ENCODE data around the gene DDX24. TPM values are rescaled to one million over a fixed set of nuclear protein-coding genes. Genes with fewer than 3 reads are reported as not detected.

The DDX24 gene
- polyA plus RNA-seq, 2 of the 4 experiments (the other 2 are of a cell fraction), result 121 to 161 TPM

DNA sequence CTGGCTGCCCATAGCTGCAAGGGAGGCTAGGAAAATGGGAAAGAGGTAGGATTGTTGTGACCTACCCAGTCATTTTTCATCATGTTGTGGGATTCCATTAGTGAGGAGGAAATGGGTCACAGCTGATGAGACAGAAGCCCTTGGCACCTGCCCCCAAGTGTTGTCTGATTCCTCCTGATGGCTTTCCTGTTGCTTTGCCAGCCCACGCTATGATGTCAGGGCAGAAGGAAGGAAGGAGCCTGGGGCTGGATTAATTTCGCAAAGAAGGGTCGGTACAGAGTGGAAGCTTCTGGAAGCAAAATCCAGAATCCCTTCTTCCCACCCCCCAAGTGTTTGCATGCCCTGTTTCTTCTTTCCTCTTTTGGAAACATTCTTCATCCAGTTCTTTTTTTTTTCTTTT, 46.1 kb downstream of the DDX24 start:
- FAIRE-seq, result no peak
- 86% methylated on average over 3 of the region's 3 CpGs for WGBS (ENCODE audit: missing lambda C conversion rate)
- TF ChIP-seq MAFK (IDR thresholded peaks at IDR 0.05; ENCODE audit: partially characterized antibody) (no peak), POLR2AphosphoS2 (conservative IDR thresholded peaks at IDR 0.05; ENCODE audit: low read length) (no peak), RNF2 (IDR thresholded peaks at IDR 0.05; ENCODE audit: borderline replicate concordance, low read depth) (no peak), HOXA7 (CRISPR knock-in tag; IDR thresholded peaks at IDR 0.05) (no peak), ESRRA (IDR thresholded peaks at IDR 0.05; ENCODE audit: borderline replicate concordance, low read length) (no peak), KDM1A (IDR thresholded peaks at IDR 0.05; ENCODE audit: low read depth) (no peak), CBX8 (IDR thresholded peaks at IDR 0.05) (no peak), FOSB (CRISPR knock-in tag; IDR thresholded peaks at IDR 0.05) (no peak), ZC3H11A (IDR thresholded peaks at IDR 0.05) (no peak), BHLHE40 (IDR thresholded peaks at IDR 0.05; ENCODE audit: low read depth, low read length) (no peak)
- TF ChIP-seq, protein P1, sequence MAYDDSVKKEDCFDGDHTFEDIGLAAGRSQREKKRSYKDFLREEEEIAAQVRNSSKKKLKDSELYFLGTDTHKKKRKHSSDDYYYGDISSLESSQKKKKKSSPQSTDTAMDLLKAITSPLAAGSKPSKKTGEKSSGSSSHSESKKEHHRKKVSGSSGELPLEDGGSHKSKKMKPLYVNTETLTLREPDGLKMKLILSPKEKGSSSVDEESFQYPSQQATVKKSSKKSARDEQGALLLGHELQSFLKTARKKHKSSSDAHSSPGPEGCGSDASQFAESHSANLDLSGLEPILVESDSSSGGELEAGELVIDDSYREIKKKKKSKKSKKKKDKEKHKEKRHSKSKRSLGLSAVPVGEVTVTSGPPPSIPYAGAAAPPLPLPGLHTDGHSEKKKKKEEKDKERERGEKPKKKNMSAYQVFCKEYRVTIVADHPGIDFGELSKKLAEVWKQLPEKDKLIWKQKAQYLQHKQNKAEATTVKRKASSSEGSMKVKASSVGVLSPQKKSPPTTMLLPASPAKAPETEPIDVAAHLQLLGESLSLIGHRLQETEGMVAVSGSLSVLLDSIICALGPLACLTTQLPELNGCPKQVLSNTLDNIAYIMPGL (CRISPR knock-in tag; IDR thresholded peaks at IDR 0.05; ENCODE audit: borderline replicate concordance), result no peak
- TF ChIP-seq, protein P2, sequence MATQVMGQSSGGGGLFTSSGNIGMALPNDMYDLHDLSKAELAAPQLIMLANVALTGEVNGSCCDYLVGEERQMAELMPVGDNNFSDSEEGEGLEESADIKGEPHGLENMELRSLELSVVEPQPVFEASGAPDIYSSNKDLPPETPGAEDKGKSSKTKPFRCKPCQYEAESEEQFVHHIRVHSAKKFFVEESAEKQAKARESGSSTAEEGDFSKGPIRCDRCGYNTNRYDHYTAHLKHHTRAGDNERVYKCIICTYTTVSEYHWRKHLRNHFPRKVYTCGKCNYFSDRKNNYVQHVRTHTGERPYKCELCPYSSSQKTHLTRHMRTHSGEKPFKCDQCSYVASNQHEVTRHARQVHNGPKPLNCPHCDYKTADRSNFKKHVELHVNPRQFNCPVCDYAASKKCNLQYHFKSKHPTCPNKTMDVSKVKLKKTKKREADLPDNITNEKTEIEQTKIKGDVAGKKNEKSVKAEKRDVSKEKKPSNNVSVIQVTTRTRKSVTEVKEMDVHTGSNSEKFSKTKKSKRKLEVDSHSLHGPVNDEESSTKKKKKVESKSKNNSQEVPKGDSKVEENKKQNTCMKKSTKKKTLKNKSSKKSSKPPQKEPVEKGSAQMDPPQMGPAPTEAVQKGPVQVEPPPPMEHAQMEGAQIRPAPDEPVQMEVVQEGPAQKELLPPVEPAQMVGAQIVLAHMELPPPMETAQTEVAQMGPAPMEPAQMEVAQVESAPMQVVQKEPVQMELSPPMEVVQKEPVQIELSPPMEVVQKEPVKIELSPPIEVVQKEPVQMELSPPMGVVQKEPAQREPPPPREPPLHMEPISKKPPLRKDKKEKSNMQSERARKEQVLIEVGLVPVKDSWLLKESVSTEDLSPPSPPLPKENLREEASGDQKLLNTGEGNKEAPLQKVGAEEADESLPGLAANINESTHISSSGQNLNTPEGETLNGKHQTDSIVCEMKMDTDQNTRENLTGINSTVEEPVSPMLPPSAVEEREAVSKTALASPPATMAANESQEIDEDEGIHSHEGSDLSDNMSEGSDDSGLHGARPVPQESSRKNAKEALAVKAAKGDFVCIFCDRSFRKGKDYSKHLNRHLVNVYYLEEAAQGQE (IDR thresholded peaks at IDR 0.05), result no peak
- TF ChIP-seq, protein P3, sequence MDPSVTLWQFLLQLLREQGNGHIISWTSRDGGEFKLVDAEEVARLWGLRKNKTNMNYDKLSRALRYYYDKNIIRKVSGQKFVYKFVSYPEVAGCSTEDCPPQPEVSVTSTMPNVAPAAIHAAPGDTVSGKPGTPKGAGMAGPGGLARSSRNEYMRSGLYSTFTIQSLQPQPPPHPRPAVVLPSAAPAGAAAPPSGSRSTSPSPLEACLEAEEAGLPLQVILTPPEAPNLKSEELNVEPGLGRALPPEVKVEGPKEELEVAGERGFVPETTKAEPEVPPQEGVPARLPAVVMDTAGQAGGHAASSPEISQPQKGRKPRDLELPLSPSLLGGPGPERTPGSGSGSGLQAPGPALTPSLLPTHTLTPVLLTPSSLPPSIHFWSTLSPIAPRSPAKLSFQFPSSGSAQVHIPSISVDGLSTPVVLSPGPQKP (IDR thresholded peaks at IDR 0.05; ENCODE audit: low read depth, low read length), result no peak
- TF ChIP-seq, protein P4, sequence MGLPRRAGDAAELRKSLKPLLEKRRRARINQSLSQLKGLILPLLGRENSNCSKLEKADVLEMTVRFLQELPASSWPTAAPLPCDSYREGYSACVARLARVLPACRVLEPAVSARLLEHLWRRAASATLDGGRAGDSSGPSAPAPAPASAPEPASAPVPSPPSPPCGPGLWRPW (IDR thresholded peaks at IDR 0.05), result no peak
- no peak overlapping the region for H3K27ac ChIP-seq
- no peak overlapping the region for H3K4me3 ChIP-seq
- no peak for ATAC-seq
- ChIA-PET POLR2A (no interaction called here), CTCF (interaction anchor here (0.7 to 9.5 kb wide), 7 partner anchors 11 to 109 kb away, joined by 3 to 78 read pairs (median 8); no protein-coding TSS in a partner anchor)
- H3K9me3 ChIP-seq, result peaks cover 7% of the 10 kb centered on the region; the same call in 1 of the 3 replicates
- no peaks in the 10 kb centered on the region for H3K4me1 ChIP-seq
- no peak overlapping the region for H3K4me2 ChIP-seq
- no peak for DNase-seq (ENCODE audit: low read depth in 1 of 2, low spot score in 1 of 2)

DNA sequence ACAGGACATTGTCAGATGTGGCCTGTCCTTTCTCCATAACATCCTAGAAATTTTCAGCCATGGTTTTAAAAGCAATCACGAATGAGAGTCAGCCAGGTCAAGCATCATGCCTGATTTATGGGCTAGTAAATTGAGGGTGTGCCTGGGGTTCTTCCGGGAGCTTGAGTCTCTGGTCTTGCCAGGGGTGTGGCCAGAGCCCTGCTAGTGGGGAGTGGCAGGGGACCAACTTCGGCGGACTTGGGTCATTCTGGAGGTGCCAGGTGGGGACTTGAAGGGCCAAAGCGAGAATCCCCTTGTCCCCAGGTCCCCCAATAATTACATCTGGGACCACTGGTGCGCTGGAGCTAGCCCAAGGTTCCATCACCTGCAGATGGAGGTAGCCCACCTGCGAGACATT, 49.1 kb downstream of the DDX24 start:
- H3K9me3 ChIP-seq, result peaks cover 7% of the 10 kb centered on the region; the same call in 1 of the 3 replicates
- ATAC-seq (no peak), DNase-seq (ENCODE audit: low read depth in 1 of 2, low spot score in 1 of 2) (no peak), FAIRE-seq (no peak)
- H3K27ac ChIP-seq, result no peak overlapping the region
- CTCF ChIA-PET, result interaction anchor here (1.7 to 9.5 kb wide), 2 partner anchors 25 to 106 kb away, joined by 4 to 78 read pairs; no protein-coding TSS in a partner anchor
- TF ChIP-seq TP53 (CRISPR knock-in tag; IDR thresholded peaks at IDR 0.05), result no peak
- no peak for TF ChIP-seq NFE2L2 (conservative IDR thresholded peaks at IDR 0.05; ENCODE audit: low read length)
- no peak for TF ChIP-seq NR3C1 (IDR thresholded peaks at IDR 0.05)
- TF ChIP-seq ZNF302 (CRISPR knock-in tag; IDR thresholded peaks at IDR 0.05), result no peak
- no peak for TF ChIP-seq CHD2 (IDR thresholded peaks at IDR 0.05; ENCODE audit: low read length, partially characterized antibody)
- TF ChIP-seq RAD21 (conservative IDR thresholded peaks at IDR 0.05 in 1 of 2, IDR thresholded peaks at IDR 0.05 in 1 of 2), result no peak
- no peak for TF ChIP-seq HOXA7 (CRISPR knock-in tag; IDR thresholded peaks at IDR 0.05)
- no peak for TF ChIP-seq EP300 (IDR thresholded peaks at IDR 0.05)
- no peak for TF ChIP-seq CBX8 (IDR thresholded peaks at IDR 0.05)
- no peak for TF ChIP-seq HDAC2 (IDR thresholded peaks at IDR 0.05)
- no peak for TF ChIP-seq NPAS2 (CRISPR knock-in tag; IDR thresholded peaks at IDR 0.05; ENCODE audit: borderline replicate concordance)
- TF ChIP-seq, protein P5, sequence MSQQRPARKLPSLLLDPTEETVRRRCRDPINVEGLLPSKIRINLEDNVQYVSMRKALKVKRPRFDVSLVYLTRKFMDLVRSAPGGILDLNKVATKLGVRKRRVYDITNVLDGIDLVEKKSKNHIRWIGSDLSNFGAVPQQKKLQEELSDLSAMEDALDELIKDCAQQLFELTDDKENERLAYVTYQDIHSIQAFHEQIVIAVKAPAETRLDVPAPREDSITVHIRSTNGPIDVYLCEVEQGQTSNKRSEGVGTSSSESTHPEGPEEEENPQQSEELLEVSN (IDR thresholded peaks at IDR 0.05; ENCODE audit: borderline replicate concordance, low read depth), result no peak
- TF ChIP-seq, protein P6, sequence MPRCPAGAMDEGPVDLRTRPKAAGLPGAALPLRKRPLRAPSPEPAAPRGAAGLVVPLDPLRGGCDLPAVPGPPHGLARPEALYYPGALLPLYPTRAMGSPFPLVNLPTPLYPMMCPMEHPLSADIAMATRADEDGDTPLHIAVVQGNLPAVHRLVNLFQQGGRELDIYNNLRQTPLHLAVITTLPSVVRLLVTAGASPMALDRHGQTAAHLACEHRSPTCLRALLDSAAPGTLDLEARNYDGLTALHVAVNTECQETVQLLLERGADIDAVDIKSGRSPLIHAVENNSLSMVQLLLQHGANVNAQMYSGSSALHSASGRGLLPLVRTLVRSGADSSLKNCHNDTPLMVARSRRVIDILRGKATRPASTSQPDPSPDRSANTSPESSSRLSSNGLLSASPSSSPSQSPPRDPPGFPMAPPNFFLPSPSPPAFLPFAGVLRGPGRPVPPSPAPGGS (IDR thresholded peaks at IDR 0.05), result no peak
- TF ChIP-seq RNF2 (IDR thresholded peaks at IDR 0.05; ENCODE audit: borderline replicate concordance, low read depth), result no peak
- WGBS (ENCODE audit: missing lambda C conversion rate), result 71% methylated on average over 7 of the region's 7 CpGs
- H3K4me2 ChIP-seq, result no peak overlapping the region
- peaks cover 8% of the 10 kb centered on the region; the same call in 2 of the 3 replicates for H3K4me1 ChIP-seq
- POLR2A ChIA-PET, result no interaction called here
- no peak overlapping the region for H3K4me3 ChIP-seq

All from A549 (cell line).